ENCODE results near the gene FANCI.

- TF ChIP-seq CTCF (IDR thresholded peaks at IDR 0.05) (no peak), POLR2A (IDR thresholded peaks at IDR 0.05) (no peak)
Observed at GRCh38 chr15:89226359-89227221, 17.2 kb upstream of the FANCI start.
